Measurements from ENCODE around the gene GPR84. TPM values are rescaled to one million over a fixed set of nuclear protein-coding genes. Genes with fewer than 3 reads are reported as not detected.

The GPR84 gene
- polyA plus RNA-seq, 1 experiment: not detected

GRCh38 chr12:54363047-54363446 is 1.2 kb downstream of the GPR84 start:
- ChIA-PET CTCF (interaction anchor here (1.1 to 3.9 kb wide), 4 partner anchors 16 to 111 kb away, joined by 5 to 14 read pairs (median 14); no protein-coding TSS in a partner anchor), POLR2A (interaction anchor here (0.6 kb wide), 1 partner anchor 74 kb away, joined by 4 read pairs; no protein-coding TSS in a partner anchor)
- Histone ChIP-seq H3K27ac (ENCODE audit: low read depth, low read length) (no peak overlapping the region), H3K9me3 (ENCODE audit: control insufficient read depth, insufficient read depth, low read length) (no peaks in the 10 kb centered on the region), H3K4me3 (ENCODE audit: low read depth, low read length) (no peak overlapping the region), H3K27me3 (ENCODE audit: control insufficient read depth, insufficient read depth, low read length) (no peaks in the 10 kb centered on the region)
- no peak for TF ChIP-seq CTCF (IDR thresholded peaks at IDR 0.05; ENCODE audit: low read depth, low read length)
- no peak for DNase-seq (ENCODE audit: low read depth, low spot score)

GRCh38 chr12:54360717-54361456 is 3.4 kb downstream of the GPR84 start:
- H3K9me3 ChIP-seq (ENCODE audit: control insufficient read depth, insufficient read depth, low read length): no peaks in the 10 kb centered on the region
- no peaks in the 10 kb centered on the region for H3K27me3 ChIP-seq (ENCODE audit: control insufficient read depth, insufficient read depth, low read length)
- CTCF ChIA-PET: interaction anchor here (0.5 to 7.0 kb wide), 21 partner anchors 10 to 153 kb away, joined by 3 to 48 read pairs (median 5); no protein-coding TSS in a partner anchor
- POLR2A ChIA-PET: interaction anchor here (0.6 to 2.6 kb wide), 2 partner anchors 74 to 1357 kb away, joined by 3 to 12 read pairs; no protein-coding TSS in a partner anchor
- no peak overlapping the region for H3K4me3 ChIP-seq (ENCODE audit: low read depth, low read length)
- peak; percentile 92 for TF ChIP-seq CTCF (IDR thresholded peaks at IDR 0.05; ENCODE audit: low read depth, low read length)
- no peak for DNase-seq (ENCODE audit: low read depth, low spot score)
- peak overlapping the region; percentile 48 for H3K27ac ChIP-seq (ENCODE audit: low read depth, low read length)

DNA sequence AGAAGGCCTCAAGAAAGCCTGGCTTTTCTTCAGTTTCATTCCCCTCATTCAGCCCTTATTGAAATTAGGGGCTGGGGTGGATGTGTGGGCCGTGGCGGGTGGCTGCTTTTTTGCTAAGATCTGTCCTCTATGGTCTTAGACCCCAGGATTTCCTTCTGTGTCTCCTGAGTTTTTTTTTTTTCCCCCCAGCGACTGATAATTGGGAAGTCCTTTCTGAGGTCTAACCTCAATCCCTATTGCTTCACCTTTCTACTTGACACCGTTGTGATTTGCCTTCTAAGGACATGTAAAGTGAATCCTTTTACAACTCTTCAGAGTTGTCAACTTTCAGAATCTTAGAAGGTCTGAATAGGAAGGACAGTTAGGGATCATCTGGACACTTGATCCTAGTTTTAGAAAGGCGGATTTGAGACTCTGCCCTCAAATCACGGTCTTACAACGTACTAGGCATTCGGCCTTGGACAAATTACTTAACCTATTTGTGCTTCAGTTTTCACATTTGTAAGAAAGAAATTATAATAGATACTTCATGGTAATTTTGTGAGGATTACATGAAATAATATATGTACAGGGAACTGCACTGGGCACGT is 4.4 kb downstream of the GPR84 start:
- TF ChIP-seq CTCF (IDR thresholded peaks at IDR 0.05; ENCODE audit: low read depth, low read length): no peak
- H3K9me3 ChIP-seq (ENCODE audit: control insufficient read depth, insufficient read depth, low read length): no peaks in the 10 kb centered on the region
- ChIA-PET POLR2A (interaction anchor here (0.5 to 2.6 kb wide), 19 partner anchors 9 to 1354 kb away, joined by 3 to 18 read pairs (median 4); partner anchors contain the start of genes CBX5, COPZ1 and HNRNPA1), CTCF (interaction anchor here (1.0 to 7.0 kb wide), 19 partner anchors 9 to 145 kb away, joined by 3 to 48 read pairs (median 14); partner anchors contain the start of gene COPZ1)
- no peaks in the 10 kb centered on the region for H3K27me3 ChIP-seq (ENCODE audit: control insufficient read depth, insufficient read depth, low read length)
- peak overlapping the region; percentile 57 for H3K4me3 ChIP-seq (ENCODE audit: low read depth, low read length)
- DNase-seq (ENCODE audit: low read depth, low spot score): no peak
- peak overlapping the region; percentile 97 for H3K27ac ChIP-seq (ENCODE audit: low read depth, low read length)

DNA sequence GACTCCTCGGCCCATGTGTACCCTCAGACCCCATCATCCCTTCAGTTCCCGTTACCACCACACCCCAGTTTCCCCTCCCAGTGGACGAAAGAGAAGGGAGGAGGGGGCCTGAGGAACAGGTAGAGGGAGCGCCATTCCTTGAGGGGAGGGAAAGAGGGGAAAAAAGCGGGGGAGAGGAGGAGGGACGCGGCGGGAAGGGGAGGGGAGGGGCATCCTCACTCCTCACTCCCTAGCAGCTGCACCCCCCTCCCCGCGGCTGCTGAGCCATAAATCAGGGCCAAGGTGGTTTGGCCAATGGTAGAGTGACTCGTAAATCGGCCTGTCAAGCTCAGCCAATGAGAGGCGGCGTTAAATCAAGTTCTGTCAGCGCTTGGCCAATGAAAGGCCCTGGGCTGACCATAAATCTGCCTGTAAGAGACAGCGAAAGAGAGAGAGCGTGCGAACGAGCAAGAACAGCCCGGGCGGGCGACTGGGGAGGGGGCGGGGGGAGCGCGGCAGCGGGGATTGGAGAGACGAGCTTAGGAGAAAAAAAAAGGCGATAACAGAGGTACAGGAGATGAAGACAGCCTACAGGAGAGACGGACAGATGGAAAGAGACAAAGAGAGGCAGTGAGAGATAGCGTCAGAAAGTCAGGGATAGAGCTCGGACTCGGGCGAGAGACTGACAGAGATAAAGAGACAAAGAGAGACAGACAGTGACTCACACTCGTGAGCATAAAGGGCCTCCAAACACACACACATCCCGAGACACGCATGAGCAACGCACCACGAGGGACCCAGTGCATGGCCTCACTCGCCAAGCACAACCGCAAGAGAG is 5.1 kb downstream of the GPR84 start:
- TF ChIP-seq CTCF (IDR thresholded peaks at IDR 0.05; ENCODE audit: low read depth, low read length): no peak
- CTCF ChIA-PET: interaction anchor here (1.1 to 7.0 kb wide), 15 partner anchors 9 to 145 kb away, joined by 3 to 48 read pairs (median 16); partner anchors contain the start of gene COPZ1
- Histone ChIP-seq H3K27me3 (ENCODE audit: control insufficient read depth, insufficient read depth, low read length) (no peaks in the 10 kb centered on the region), H3K4me3 (ENCODE audit: low read depth, low read length) (peak overlapping the region; percentile 65), H3K9me3 (ENCODE audit: control insufficient read depth, insufficient read depth, low read length) (no peaks in the 10 kb centered on the region), H3K27ac (ENCODE audit: low read depth, low read length) (peak overlapping the region; percentile 97)
- DNase-seq (ENCODE audit: low read depth, low spot score): peak; percentile 99
- POLR2A ChIA-PET: interaction anchor here (0.7 to 2.6 kb wide), 18 partner anchors 9 to 797 kb away, joined by 3 to 18 read pairs (median 4); partner anchors contain the start of genes CBX5, COPZ1 and HNRNPA1

Data from AG04450 (cell line).